HG02642 (cell line): ENCODE measurements around the gene ELK3.
A peak's percentile ranks its signal among the peaks of the same experiment; 100 is the strongest.

Experiments used
- ATAC-seq: cut with Tn5 transposase; IDR thresholded peaks from one replicate; pipeline ENCODE4 v1.9.1; 2021; ENCODE audit warnings: mild to moderate bottlenecking; ENCODE audit not compliant: unreplicated experiment, poor library complexity

Gene ELK3

DNA sequence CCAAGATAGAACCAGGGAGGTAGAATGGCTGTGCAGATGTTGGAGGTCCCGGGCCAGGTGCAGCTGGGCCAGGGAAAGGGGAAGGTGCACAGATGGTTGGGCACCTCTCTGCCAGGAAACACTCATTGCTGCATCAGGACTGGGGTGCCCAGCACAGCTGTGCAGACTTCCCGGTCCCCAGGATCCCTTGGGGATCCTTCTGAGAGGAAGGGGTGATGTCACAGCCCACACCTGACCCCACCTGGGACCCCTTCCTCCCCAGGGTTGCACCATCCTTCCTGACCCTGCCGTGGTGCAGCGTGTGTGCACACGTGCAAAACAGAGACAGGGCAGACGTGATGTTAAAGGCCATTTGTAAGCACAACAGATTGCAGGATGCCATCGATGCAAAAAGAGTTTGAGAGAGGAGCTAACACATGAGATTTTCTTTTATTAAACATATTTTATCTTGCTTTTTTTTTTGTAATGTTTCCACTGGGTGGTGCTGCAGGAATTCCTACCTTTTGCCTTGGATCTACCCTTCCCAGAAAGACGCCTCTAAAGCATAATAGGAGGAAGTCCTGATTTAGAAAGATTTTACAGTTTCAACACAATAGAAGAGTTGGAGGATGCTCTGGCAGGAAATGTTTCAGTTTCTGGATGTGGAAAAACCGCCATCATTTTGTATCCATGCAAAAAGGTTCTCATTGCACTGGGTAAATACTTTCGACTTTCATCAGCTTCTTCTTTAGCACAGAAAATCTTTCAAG lies 14.8 kb downstream of the ELK3 start:
- peak; percentile 49 for ATAC-seq

GRCh38 chr12:96210376-96211055 lies 16.3 kb downstream of the ELK3 start:
- no peak for ATAC-seq

DNA sequence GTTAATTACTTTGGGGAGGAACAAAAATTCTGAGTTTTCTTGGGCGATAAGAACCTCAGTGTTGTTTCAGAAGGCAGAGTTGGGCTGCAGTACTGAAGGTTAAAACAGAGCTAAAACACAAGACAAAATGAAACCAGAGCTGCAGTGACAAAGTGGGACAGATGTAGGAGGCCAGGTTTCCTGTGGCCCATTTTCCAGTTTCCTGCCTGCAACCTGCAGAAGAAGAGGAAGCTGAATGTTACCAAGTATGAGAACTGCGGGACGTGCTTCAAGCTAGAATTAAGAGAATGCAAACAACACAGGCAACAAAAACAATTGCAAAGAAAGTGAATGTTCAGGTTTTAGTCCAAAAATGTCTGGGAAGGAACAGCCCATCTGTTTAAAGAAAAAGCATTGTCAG lies 17.8 kb downstream of the ELK3 start:
- no peak for ATAC-seq

- no peak for ATAC-seq
Observed at GRCh38 chr12:96212456-96213375, 18.5 kb downstream of the ELK3 start.

DNA sequence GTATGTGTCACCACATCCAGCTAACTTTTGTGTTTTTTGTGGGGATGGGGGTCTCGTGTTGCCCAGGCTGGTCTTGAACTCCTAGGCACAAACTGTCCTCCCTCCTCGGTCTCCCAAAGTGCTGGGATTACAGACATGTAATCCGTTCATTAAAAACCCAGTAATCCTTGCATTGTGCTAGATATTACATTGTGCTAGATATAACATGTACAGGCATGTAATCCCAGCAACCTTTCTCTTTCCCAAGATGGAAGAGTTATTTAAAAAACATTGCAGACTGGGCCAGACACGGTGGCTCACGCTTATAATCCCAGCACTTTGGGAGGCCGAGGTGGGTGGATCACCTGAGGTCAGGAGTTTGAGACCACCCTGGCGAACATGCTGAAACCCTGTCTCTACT lies 19.7 kb downstream of the ELK3 start:
- no peak for ATAC-seq

DNA sequence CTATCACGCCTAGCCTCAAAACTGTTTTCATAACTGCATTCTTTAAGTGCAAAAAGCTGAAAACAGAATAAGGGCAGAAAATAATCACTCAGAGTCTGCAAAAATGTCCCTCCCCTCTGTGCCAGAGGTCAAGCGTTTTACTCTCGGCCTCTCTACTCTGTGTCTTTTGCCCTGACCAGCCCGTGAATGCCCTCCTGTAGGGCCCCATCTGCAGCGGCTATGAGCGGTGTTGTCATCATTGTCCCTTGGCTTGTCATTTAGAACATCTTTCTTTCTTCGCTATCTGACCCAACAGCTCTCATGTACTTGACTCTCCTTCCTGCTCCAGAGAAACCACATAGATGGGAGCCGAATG lies 21.7 kb downstream of the ELK3 start:
- no peak for ATAC-seq

GRCh38 chr12:96218989-96219678 lies 25.0 kb downstream of the ELK3 start:
- no peak for ATAC-seq

DNA sequence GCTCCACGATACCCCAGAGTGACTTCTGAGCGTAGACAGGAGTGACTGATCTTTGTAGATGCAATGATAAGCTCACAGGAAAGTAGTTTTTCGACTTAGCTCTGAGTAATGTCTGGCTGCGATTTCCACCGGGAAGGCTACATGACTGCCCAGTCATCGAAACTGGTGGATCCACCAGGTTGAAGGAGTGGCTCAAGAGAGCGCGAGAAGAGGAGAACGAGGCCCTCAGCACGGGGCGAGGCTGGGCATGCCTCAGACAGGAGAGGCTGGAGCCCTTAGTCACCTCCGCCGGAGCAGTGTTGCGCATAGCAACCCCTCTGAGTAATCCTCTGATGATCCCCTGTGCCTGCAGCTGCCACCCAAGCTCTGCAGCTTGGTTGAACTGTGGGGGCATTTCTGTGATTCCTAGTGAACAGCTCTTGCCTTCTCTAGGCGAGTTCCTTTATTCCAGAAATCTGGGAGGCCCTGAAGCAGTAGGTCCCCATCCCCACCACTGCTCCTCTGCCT lies 25.6 kb downstream of the ELK3 start:
- ATAC-seq, result no peak

DNA sequence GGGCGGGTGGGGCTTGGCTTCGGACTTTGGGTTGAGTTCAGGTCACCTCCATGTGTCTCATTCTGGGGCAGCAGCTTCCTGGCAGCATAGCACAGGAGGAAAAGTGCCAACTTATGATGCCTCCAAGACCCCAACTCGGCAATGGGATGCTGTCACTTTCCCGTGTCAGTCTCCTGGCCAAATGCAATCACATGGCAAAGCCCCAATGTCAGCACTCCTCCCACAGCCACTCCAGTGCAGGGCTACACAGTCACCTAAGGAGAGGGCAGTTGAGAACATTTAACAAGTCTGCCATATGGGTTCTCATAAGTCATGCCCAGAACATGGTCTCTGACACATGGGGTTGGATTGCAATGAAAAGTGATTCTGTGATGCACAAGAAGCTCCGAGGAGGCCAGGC lies 26.7 kb downstream of the ELK3 start:
- no peak for ATAC-seq

- no peak for ATAC-seq
Observed at GRCh38 chr12:96221391-96221790, 27.2 kb downstream of the ELK3 start.

GRCh38 chr12:96223411-96224218 lies 29.4 kb downstream of the ELK3 start:
- no peak for ATAC-seq

- no peak for ATAC-seq
Observed at GRCh38 chr12:96224219-96224615, 30.0 kb downstream of the ELK3 start.

DNA sequence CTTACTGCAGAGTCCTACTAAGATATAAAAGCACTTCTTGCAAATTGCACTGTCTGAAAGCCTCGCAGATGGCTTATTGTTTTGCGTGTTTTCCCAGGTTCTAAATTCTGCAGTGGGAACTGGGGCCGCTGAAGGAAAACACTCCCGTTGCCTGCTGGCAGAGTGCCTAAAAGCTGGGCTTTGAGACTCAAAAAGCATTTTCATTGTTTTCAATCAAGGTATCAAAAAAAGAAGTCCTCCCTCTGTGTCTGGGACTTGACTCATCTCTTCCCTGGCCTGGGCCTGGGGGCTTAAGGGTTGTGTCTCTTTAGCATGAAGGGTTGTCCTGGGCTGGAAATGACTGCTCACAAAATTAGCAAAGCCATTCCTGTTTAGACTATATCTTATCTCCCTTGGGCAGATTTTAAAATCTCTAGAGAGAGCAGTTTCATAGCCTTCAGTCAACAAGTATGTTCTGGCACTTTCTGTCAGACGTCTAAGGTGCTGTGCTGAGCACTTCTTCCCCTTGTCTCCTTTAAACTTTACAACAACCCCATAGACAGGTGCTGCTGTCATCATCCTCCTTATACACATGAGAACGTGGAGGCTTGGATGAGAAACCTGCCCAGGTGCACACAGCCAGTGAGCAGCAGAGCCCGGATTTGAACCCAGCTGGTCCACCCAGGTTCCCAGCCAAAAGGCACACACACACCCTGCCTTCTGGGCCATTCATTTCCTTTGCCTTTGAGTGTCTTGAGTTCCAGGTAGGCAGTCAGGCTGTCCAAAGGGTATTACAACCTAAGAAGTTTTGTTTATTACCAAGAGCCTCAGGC lies 31.1 kb downstream of the ELK3 start:
- no peak for ATAC-seq

- no peak for ATAC-seq
Observed at GRCh38 chr12:96225994-96226399, 31.8 kb downstream of the ELK3 start.

DNA sequence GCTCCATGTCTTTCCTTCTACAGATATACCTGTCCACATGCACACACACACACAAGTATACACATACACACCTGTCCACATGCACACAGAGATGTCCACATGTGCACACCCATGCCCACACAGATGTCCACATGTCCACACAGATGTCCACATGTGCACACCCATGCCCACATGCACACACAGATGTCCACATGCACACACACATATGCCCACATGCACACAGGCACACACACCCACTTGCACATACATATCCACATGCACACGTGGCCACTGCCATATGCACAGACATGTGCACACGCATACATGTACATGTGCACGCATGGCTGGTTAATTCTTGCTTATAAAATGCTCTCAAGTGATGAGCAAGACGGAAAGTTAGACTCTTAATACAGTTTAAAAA lies 32.2 kb downstream of the ELK3 start:
- ATAC-seq, result no peak

DNA sequence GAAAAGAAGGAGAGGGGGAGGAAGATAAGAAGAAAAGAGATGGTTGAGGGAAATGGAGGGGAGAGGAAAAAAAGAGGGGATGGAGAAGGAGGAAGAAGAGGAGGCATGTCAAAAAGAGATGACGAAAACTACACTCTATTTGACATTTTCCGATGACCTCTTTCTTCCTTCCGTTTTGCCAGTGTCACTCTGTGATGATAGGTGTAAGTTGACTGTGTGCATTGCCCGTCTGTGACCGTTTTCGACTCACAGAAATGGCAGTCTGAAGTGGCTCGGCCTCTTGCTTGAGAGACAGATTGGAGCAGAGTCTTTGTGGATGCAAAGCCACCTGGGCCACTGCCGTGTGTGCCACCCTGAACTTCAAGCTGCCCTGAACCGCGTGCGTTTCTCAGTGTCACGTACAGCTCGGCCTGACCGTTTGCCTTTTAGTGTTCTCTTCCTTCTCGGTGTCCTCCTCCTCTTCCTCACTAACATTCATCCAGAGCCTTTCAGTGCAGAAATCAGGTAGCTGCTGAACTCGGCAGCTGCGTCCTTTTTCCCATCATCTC lies 32.7 kb downstream of the ELK3 start:
- ATAC-seq, result no peak

- ATAC-seq, result no peak
Observed at GRCh38 chr12:96227365-96228106, 33.4 kb downstream of the ELK3 start.
